ENCODE data around the gene RUNX2. TPM values are rescaled to one million over a fixed set of nuclear protein-coding genes. Genes with fewer than 3 reads are reported as not detected.

The RUNX2 gene
- total and polyA plus RNA-seq, 8 donors = 0.09 to 3.8 (median 0.35) TPM

DNA sequence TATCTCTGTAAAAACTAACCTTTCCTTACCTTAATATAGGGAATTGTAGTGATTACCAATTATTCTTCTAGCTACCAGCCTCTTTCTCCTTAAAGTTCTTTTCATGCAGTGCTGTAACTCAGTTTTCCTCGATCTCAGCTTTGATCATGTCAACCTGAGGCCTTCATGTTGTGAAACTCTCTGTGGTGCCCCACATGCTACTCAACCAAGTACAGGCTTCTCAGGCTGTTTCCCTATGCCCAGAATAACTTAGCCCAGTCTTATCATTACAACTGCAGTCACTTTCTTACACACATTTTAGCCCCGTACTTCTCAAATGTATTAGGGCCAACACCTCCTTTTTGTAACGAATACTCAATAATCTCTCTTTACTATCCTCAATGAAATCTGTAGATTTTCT, 139.7 kb downstream of the RUNX2 start:
- Histone ChIP-seq H3K4me3 (no peak overlapping the region), H3K9me3 (no peaks in the 10 kb centered on the region), H3K36me3 (no peaks in the 10 kb centered on the region), H3K4me1 (peaks cover 0 to 4% (median 3%) of the 10 kb centered on the region in 3 donors), H3K27ac (no peak overlapping the region), H3K27me3 (no peaks in the 10 kb centered on the region)
- intact Hi-C loops (cut with DNase I) = no loop called here
- ATAC-seq (no peak), FAIRE-seq (no peak), DNase-seq (no peak)
- 80 to 87% methylated on average over 3 of the region's 3 CpGs for WGBS, 2 donors
- TF ChIP-seq, protein P1, sequence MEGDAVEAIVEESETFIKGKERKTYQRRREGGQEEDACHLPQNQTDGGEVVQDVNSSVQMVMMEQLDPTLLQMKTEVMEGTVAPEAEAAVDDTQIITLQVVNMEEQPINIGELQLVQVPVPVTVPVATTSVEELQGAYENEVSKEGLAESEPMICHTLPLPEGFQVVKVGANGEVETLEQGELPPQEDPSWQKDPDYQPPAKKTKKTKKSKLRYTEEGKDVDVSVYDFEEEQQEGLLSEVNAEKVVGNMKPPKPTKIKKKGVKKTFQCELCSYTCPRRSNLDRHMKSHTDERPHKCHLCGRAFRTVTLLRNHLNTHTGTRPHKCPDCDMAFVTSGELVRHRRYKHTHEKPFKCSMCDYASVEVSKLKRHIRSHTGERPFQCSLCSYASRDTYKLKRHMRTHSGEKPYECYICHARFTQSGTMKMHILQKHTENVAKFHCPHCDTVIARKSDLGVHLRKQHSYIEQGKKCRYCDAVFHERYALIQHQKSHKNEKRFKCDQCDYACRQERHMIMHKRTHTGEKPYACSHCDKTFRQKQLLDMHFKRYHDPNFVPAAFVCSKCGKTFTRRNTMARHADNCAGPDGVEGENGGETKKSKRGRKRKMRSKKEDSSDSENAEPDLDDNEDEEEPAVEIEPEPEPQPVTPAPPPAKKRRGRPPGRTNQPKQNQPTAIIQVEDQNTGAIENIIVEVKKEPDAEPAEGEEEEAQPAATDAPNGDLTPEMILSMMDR (IDR thresholded peaks at IDR 0.05) = no peak

DNA sequence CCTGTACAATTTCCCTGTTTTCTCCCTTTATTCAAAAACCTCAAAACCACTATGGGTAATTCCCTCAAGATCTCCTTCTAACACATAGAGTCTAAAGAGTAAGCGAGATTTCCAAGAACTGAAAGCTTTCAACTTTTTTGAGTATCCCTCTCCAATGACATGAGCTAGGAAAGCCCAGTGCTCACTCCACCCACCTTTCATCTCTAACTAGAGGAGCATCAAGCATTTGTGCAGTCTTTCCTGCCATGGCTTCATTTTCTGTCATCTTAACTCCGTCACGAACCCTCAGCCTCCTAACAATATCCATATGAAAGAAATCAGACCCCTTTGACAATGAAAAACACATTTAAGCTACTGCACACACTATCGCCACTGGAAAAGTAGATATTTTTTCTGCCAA, 141.5 kb downstream of the RUNX2 start:
- no peak for ATAC-seq
- FAIRE-seq = no peak
- no peak for DNase-seq
- no peak overlapping the region for H3K4me3 ChIP-seq
- TF ChIP-seq, protein P1 (IDR thresholded peaks at IDR 0.05) = no peak
- H3K36me3 ChIP-seq = no peaks in the 10 kb centered on the region
- 82 to 89% methylated on average over 4 of the region's 4 CpGs for WGBS, 2 donors
- intact Hi-C loops (cut with DNase I) = no loop called here
- H3K27me3 ChIP-seq = no peaks in the 10 kb centered on the region
- no peaks in the 10 kb centered on the region for H3K9me3 ChIP-seq
- peaks cover 0 to 18% (median 7%) of the 10 kb centered on the region in 3 donors for H3K4me1 ChIP-seq
- H3K27ac ChIP-seq = no peak overlapping the region

DNA sequence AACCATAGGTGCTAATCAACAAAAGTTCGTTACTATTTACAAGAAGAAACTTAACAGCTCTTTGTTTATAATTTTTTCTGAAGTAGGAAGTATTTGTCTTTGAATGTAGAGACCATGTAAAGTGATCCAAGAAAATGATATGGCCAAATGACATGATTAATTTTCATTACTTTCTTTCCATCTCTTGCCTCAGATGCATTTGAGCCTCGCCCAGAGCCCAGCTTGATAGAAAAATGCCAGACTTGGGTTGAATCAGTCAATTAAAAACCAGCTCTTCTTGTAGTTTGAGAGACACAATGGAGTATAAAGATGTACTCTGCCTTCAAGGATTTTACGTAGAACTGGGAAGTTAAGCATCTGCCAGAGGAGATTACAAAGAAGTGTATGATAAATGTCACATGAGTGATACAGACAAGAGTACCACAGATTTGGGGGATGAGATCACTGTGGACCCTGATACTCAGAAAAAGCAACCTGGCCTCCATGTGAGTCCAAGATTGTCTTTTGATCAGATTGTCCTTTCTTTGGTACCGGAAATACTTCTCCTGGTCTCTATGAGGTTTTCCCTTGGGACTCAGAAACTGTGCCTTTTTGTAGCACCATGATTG, 142.1 kb downstream of the RUNX2 start:
- Histone ChIP-seq H3K27me3 (no peaks in the 10 kb centered on the region), H3K4me1 (peaks cover 0 to 19% (median 7%) of the 10 kb centered on the region in 3 donors), H3K27ac (no peak overlapping the region), H3K4me3 (no peak overlapping the region), H3K9me3 (no peaks in the 10 kb centered on the region), H3K36me3 (no peaks in the 10 kb centered on the region)
- 77 to 84% methylated on average over 4 of the region's 4 CpGs for WGBS, 2 donors
- TF ChIP-seq, protein P1 (IDR thresholded peaks at IDR 0.05) = no peak
- no peak for DNase-seq
- FAIRE-seq = no peak
- intact Hi-C loops (cut with DNase I) = no loop called here
- ATAC-seq = no peak

DNA sequence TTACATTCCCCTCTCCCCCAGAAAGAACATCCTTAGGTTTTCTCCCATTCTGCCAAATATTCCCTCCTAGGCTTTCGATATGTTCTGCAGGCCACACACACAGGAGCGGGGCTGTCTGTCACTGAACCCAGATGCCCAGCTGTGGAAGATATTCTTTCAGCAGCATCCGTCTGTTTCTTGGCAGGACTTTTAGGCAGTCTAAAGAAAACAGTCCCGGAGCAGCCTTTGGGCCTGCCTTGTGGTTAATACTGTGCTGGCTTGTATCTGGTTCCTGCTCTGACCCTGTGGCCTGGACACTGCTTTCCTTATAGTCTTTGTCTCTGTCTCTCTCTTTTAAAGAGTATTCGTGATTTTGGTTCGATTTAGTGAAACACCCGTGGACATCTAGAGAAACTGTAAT, 144.3 kb downstream of the RUNX2 start:
- FAIRE-seq = no peak
- no peak overlapping the region for H3K4me3 ChIP-seq
- H3K27me3 ChIP-seq = no peaks in the 10 kb centered on the region
- peaks cover 0 to 19% (median 7%) of the 10 kb centered on the region in 3 donors for H3K4me1 ChIP-seq
- H3K27ac ChIP-seq = no peak overlapping the region
- no peaks in the 10 kb centered on the region for H3K36me3 ChIP-seq
- H3K9me3 ChIP-seq = no peaks in the 10 kb centered on the region
- ATAC-seq = peak in 3 of 4 donors; percentile 17 to 27 (median 22)
- intact Hi-C loops (cut with DNase I) = no loop called here
- WGBS, 2 donors = 86 to 90% methylated on average over 7 of the region's 7 CpGs
- DNase-seq = no peak
- TF ChIP-seq, protein P1 (IDR thresholded peaks at IDR 0.05) = no peak

All from pancreas (tissue), 10 donors.